NCI-H1694 treated with DMSO at 0.1 percent for 48 hours (cell line): ENCODE measurements around the gene CHPF2.

Experiments used
- DNase-seq: peaks from one replicate; lab custom pipeline; 2025; lab: John Stamatoyannopoulos, UW

The CHPF2 gene

DNA sequence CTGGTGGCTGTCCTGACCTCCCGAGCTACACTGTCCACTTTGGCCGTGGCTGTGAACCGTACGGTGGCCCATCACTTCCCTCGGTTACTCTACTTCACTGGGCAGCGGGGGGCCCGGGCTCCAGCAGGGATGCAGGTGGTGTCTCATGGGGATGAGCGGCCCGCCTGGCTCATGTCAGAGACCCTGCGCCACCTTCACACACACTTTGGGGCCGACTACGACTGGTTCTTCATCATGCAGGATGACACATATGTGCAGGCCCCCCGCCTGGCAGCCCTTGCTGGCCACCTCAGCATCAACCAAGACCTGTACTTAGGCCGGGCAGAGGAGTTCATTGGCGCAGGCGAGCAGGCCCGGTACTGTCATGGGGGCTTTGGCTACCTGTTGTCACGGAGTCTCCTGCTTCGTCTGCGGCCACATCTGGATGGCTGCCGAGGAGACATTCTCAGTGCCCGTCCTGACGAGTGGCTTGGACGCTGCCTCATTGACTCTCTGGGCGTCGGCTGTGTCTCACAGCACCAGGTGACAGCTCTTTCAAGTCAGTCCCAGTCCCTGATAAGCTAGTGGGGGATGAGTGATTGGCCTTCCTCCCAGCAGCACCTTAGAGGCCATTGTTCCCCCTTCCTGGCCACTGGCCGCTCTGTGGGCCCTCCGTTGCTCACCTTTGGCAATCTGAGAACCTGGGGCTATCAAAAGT is 3.0 kb downstream of the CHPF2 start:
- DNase-seq = no peak

DNA sequence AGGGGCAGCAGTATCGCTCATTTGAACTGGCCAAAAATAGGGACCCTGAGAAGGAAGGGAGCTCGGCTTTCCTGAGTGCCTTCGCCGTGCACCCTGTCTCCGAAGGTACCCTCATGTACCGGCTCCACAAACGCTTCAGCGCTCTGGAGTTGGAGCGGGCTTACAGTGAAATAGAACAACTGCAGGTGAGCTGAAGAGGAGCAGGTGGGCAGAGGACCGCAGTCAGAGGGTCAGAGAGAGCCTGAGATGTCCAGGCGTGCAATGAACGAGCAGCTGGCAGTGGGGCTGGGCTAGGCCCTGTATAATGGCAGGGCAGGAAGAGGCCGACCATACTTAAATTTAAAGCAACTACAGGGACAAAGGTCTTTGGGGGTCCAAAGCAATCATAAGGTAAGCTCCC is 4.1 kb downstream of the CHPF2 start:
- DNase-seq = no peak

DNA sequence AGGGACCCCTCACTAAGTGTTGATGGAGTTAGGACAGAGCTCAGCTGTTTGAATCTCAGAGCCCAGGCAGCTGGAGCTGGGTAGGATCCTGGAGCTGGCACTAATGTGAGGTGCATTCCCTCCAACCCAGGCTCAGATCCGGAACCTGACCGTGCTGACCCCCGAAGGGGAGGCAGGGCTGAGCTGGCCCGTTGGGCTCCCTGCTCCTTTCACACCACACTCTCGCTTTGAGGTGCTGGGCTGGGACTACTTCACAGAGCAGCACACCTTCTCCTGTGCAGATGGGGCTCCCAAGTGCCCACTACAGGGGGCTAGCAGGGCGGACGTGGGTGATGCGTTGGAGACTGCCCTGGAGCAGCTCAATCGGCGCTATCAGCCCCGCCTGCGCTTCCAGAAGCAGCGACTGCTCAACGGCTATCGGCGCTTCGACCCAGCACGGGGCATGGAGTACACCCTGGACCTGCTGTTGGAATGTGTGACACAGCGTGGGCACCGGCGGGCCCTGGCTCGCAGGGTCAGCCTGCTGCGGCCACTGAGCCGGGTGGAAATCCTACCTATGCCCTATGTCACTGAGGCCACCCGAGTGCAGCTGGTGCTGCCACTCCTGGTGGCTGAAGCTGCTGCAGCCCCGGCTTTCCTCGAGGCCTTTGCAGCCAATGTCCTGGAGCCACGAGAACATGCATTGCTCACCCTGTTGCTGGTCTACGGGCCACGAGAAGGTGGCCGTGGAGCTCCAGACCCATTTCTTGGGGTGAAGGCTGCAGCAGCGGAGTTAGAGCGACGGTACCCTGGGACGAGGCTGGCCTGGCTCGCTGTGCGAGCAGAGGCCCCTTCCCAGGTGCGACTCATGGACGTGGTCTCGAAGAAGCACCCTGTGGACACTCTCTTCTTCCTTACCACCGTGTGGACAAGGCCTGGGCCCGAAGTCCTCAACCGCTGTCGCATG is 5.2 kb downstream of the CHPF2 start:
- no peak for DNase-seq

DNA sequence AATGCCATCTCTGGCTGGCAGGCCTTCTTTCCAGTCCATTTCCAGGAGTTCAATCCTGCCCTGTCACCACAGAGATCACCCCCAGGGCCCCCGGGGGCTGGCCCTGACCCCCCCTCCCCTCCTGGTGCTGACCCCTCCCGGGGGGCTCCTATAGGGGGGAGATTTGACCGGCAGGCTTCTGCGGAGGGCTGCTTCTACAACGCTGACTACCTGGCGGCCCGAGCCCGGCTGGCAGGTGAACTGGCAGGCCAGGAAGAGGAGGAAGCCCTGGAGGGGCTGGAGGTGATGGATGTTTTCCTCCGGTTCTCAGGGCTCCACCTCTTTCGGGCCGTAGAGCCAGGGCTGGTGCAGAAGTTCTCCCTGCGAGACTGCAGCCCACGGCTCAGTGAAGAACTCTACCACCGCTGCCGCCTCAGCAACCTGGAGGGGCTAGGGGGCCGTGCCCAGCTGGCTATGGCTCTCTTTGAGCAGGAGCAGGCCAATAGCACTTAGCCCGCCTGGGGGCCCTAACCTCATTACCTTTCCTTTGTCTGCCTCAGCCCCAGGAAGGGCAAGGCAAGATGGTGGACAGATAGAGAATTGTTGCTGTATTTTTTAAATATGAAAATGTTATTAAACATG is 6.0 kb downstream of the CHPF2 start:
- no peak for DNase-seq

DNA sequence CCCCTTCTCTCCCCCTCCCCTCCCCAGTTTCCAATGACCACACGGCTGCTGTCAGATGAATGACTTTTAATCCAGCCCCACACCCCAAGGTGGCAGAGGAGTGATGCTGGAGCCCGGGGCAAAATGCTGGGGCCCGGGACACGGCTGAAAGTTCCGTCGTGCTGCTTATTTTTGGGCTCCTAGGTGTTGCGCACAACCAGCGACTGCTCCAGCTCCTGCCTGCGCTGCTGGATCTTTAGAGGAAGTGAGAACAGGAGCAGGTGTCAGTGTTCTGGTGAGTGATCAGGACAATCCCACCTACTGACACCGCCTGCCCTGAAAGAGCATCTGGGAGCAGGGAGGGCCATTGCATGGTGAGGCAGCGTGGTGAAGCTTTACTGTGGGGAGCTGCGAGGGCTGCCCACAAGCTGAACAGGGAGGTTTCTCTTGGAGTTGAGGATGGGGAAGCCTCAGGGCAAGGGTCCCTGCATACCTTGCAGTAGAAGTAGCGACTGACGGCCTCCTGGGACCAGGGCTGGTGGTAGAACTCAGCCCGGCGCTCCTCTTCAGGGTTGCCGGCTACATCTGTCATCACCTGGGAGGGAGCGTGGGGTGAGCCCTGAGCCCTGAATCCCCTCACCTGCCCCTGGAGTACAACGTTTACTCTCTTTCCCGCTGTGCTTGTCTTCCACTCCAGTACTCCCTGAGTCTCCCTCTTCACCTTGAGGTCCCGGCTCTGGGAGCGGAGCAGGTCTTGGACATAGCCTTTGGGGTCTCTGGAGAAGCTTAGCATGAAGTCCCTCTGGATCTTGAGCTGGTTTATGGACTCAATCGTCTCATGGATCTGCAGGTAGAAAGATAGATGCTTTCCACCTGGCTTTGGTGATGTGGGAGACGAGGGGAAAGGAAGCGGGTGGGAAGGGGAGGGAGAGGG is 6.9 kb downstream of the CHPF2 start:
- DNase-seq = no peak

DNA sequence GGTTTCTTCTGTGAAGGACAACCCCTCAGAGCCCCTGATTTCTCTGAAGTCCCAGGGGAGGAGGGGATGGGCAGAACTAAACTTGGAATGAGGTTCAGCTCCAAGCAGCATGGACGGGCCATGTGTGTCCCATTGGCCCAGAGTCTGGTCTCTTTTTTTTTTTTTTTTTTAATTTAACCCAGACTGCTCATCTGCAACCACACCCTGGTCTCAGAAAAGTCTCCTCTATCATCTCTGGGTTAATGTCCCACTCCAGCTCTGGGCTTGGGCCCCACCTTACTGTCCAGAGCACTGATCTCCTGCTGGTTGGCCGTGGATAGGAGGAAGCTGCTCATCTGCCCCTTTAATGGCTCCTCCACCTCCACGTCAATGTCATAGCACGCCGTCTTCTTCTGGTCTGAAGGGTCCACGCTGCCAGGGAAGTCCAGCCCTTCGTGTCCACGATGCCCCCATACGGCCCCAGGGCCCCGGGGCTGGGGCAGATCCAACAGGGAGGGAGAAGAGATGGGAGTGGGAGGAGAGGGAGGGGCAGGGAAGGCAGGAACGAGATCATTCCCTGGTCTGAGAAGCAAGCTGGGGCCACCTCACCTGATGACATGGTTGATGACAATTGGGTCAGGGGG is 7.7 kb downstream of the CHPF2 start:
- no peak for DNase-seq

DNA sequence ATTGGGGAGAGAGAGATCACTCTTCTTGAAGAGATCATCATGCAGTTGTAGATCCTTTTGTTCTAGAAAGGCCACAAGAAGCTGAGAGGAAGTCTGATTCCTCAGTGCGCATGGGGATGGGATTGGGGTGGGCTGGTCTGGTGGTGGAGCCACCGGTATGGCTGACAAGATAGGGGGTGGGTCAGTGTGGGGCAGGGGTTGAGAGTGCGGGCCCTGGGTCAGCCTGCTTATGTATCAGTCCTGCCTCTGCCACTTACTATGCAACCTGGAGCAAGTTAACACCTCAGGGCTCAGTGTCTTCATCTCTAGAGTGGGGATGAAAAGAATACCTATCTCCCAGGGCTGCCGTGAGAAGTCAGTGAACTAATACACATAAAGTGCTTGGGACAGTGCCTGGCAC is 8.3 kb downstream of the CHPF2 start:
- DNase-seq = no peak

DNA sequence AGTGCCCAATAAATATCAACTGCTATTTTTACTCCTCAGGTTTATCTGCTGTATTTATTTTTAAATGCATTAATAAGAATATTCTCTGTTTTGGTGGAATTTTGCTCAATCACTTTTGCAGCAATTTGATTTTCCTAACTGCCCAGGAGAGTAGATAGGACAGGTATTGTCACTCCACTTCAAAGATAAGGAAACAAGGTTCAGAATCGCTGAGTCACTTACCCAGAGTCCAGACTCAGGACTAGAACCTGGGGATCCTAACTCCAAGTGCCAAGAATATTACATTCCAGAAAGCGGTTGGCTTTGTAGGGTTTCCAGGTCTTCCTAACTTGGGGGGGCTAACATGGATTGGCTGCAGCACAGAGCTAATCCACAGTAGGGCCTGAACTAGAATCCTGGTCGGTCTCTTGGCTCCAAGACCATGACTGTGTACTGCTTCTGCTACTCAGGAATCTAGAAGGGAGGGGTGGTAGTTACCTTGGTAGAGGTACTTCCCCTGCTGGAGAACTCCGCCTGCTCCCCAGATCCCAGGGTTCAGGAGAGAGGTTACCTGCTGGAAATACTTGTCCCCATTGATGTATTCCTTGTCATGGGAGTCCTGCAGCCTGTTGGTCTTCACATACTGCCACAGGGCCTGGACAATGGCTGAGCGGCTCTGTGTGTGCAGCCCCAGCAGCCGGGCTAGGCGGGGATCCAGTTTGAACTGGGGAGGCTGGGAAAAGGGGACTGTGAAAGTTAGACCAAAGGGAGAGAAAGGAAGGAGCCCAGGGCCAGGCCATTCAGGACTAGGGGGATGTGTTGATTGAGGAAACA is 8.9 kb downstream of the CHPF2 start:
- no peak for DNase-seq

DNA sequence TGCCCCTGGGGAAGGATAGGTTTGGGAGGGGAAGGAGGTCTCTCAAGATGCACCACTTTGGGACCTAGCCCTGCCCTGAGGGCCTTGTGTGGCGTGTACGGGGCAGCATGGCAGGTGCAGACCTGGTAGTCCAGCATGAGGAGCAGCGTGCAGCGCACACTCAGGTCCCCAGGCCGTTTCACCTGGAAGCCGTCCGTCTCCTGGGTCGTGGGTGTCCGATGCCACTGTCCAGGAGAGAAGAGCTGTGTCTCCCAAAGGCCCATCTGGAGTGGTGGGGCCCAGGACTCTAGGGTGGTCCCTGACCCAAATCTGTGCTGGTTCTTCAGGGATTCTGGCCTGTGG is 9.4 kb downstream of the CHPF2 start:
- no peak for DNase-seq

DNA sequence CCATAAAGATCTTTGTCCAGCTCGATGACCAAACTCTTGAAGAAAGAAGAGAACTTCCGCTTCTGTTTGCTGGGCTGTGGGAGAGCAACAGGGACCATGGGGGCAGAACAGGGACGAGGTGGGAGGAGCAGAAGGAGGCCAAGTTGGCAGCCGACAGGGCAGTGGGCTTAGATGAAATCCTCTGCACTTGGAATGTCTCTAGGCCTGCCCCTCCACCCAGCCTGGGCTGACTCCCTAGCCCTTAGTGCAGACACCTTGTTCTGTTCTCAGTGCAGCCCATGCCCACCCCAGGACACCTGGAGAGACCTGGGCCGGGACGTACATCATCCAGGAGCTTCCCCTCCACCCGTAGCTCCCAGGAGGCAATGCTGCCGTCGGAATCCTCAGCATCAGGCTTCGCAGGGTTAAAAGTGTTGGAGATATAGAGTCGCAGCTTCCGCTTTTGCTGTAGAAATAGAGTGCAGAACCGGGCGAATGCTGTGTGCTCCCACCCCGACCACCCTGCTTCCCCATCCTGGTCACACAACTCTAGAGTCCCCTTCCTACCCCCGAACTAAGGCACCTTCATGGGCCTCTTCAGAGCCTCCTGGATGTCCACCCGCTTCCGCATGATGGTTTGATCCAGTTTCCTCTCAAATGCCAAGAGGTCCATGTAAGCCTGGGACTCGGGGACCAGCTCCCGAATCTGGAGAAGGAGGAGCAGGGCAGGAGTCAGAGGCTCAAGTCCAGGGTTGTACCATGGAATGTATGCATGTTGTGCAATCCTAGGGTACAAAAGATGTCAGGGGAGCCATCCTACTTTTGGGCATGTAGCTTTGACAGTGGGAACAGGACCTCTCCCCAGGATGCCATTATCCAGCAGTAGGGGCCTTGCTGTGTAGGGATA is 10.1 kb downstream of the CHPF2 start:
- DNase-seq = no peak

DNA sequence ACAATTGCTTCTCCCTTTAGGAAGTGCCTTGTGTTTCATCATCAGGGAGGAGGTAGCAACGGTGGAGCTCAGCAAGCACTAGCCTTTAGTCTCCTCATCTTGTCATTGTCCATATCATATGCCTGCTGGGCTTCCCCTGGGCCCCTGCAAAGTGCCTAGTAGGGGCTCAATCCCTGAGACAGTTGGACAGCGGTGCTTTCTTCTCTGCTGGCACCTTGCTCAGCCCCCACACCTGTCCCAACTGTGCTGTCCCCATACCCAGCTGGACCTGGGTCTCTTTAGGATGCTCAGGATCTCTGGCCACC is 10.7 kb downstream of the CHPF2 start:
- DNase-seq = no peak

DNA sequence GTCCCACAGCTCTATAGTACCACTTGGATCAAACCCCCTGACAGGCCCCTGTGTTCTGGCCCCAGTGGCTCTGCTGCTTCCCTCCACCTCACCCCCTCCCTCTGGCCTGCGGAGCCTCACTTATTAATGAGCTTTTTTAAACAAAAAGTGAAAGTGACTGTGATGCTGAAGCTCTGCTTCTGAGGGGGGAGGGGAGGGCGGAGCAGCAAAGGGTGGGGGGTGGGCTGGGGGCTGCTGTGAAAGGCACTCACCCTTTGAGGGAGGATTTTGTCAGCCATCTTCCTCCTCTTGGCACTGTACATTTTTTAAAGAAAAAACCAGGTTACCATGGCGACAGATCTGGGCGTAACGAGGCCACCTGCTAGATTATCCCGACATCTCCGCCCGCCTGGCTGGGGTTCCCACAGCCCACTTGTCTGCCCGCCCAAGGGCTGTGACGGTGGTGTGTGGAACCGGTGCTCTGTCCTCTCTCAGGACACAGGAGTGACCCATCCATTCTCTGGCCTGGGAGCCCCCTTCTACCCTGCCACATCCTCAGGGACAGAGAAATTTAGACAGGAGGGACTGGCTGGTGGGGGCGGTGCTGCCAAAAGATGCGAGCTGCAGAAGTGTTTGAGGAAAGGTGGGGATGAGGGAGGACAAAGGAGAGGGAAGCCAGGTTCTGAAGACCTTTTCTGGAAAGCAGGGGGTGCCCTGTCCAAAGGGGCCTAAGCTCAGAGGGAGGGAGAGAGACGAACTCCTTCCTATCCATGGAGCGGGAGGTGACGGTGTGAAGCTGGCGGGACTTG is 11.3 kb downstream of the CHPF2 start:
- peak; percentile 89 for DNase-seq

DNA sequence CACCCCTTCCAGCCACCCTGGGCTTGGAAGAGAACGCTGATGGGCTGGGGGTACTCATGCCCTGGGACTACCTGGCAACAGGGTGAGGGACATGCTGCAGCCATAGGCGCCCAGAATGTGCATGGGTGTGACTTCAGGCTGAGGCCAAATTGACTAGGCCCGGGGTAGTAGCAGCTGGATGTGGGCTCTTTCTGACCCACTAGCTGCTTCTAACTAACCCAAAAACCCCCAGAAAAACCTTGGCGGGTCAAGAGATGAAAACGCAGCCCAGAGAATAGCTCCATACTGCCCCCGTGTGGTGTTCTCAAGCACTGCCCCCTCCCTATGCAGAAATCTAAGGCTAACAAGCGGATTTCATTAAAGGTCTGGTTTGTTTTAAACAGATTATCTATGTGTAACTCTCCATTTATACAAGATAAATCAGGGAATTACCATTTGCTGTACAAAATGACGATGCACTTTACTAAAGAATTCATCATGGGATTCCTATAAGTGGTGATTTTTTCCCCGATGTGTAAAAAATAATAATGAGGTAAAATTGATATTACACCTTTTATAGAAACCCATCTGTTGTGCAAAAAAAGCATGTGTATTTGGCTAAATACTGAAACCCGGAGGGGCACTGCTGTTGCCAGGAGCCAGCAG is 12.0 kb downstream of the CHPF2 start:
- peak; percentile 90 for DNase-seq

DNA sequence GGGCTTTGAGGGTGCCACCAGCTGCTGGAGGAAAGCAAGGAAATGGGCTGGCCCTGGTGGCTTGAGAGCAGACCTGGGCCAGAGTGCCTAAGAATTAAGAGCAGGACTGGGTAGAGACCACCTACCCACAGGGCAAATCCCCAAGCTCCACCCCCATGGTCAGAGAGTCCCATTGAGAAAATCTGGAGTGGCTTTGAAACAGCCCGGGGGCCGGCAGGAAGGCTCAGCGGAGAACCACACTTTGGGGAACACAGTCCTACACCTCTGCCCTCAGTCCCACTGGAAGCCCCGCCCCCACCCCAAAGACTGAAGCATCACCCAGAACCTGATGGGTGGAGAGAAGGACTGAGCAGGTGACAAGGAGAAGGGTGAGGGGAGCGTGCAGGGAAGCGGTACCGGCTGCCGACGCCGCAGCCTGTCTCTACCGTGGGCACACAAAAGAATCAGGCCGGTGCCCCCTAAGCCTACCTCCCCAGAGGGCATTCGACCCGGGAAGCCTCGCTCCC is 12.6 kb downstream of the CHPF2 start:
- DNase-seq = no peak

DNA sequence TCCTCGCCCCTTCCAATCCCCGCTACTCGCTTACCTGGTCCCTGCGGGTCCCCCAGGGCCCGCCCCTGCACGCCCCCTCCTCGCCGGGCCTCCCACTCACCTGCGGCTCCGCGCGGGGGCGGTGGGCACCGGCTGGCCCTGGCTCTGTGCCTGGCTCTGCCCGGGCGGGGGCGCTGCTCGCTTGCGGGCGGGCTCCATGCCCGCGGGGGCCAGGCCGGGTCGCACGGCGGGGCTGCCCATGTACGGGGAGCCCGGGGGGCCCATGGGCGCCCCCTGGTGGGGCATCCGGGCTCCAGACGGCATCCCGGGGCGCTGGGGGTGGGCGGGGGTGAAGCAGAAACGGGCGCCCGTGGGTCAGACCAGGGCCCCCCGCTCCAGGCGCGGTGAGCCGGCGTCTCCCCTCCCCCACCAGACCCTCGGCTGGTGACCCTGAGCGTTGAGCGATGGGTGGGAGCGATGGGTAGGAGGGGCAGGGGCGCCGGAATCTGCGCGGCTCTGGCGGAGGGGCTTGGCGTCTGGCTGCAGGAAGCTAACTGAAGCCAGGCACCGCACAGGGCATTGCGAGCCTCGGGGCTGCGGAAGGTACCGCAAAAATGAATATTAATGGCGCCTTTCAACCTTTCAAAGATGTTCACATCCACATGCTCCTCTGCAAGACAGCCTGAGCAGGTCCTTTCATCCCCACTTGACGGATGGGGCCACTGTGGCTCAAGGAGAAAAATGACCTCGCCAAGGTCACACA is 13.2 kb downstream of the CHPF2 start:
- DNase-seq = peak; percentile 57

DNA sequence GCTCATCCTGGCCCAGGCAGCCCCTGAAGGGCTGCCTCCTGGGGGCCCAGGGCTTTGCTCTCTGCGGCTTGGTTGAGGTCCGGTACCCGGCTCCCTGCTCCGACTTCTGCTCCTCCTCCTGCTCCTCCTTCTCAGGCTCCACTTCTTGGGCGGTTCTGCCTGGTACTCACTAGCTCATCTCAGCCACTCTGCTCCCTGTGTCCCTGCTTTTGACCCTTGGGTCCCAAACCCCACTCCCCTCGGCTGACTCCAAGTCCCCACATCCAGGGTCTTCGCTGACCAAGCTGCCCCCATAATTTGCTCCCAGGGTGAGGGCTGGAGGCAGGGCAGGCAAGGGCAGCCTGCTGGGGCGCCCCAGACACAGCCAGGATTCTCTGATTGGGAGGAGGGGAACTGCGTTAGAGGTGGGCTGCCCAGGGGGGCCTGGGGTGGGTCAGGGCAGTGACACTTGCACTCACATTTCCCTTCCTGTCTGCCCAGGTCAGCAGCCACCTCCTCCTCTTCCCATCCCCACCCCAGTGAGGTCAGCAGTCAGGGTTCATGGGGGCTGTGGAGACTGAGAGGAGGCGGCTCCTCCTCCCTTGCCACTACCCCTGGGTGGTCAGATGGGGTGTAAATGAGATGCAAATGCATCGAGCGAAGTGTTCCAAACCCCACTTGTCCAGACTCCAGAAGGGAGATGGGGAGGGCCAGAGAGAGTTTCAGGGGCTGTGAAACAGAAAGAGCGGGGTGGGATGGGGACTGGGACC is 14.0 kb downstream of the CHPF2 start:
- DNase-seq = no peak
